ENCODE data around the gene FAM120C.
A peak's percentile ranks its signal among the peaks of the same experiment; 100 is the strongest.

The FAM120C gene

DNA sequence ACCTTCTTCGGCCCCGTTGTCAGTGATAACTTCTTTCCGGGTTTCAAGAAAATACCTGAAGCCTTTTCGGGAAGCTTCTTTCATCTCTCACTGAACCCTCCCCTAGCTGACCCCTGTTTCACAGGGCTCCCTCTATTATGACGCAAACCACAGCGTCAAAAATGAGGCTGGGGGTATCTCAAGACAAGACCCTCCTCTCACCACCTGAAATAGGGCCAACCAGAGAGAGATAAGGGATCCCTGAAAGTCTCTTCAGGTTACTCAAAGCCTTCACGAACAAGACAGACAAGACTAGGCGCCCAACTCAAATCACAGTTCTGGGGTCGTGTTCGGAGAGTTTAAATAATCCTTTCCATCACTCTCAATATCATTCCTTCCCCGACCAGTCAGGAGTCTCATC lies 140.0 kb downstream of the FAM120C start:
- peak; percentile 1 for DNase-seq (ENCODE audit: low spot score)

DNA sequence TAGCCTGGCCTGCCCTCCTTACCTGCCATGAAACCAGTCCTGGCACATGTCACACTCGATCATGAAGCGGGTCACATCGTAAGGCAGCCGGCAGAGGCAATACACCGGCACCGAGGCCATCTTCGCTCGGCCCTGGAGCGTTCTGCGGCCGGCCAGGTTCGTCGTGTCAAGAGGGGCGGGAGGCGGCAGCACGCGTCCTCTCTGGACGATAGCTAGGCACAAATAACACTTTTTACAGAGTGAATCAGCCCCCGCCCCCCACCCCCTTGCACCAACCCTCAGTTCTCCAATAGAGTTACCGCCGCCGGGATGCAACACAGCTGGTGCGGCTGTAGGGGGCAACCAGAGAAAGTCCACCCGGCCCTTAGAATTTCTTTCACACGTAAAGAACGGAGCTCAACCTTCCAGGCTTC lies 140.4 kb downstream of the FAM120C start:
- DNase-seq (ENCODE audit: low spot score), result peak; percentile 51

GRCh38 chrX:54030329-54030728 lies 152.7 kb downstream of the FAM120C start:
- no peak for DNase-seq (ENCODE audit: low spot score)

GRCh38 chrX:54029529-54030143 lies 153.4 kb downstream of the FAM120C start:
- DNase-seq (ENCODE audit: low spot score), result no peak

- DNase-seq (ENCODE audit: low spot score), result no peak
These were observed 158.7 kb downstream of the FAM120C start for GRCh38 chrX:54024350-54024749.

Data from germinal center (tissue), 1 donor.